Motor neuron (in vitro differentiated cells): ENCODE results near the gene SOD1. TPM values are rescaled to one million over a fixed set of nuclear protein-coding genes. Genes with fewer than 3 reads are reported as not detected.
"Not testable (repeated sequence)": the region's sequence is repeated elsewhere in the genome, so short reads cannot be mapped to it uniquely, and the experiment has no call there.

Experiments used
- ATAC-seq, 8 experiments: fragments of 200-7000 bp; cut with Tn5 transposase; replicated peaks in 6 of 8; 2 replicates each; pipeline ENCODE4 v1.8.0; 2021; ENCODE audit warnings: mild to moderate bottlenecking in 8 of 8, moderate library complexity in 8 of 8
- H3K27ac ChIP-seq, 2 donors: fragments of 250-450 bp; sonication (Bioruptor Pico); 2 replicates each; pipeline ENCODE4 v1.9.0; 2021; ENCODE audit warnings: antibody characterized with exemption in 2 of 2, mild to moderate bottlenecking in 2 of 2, moderate library complexity in 1 of 2
- H3K4me1 ChIP-seq, 2 donors: fragments of 250-450 bp; sonication (Bioruptor Pico); replicated peaks in 1 of 2; 2 replicates each; pipeline ENCODE4 v1.6.1; 2021; ENCODE audit warnings: antibody characterized with exemption in 2 of 2, mild to moderate bottlenecking in 2 of 2, moderate library complexity in 1 of 2
- H3K4me3 ChIP-seq, 5 donors: fragments of 250-450 bp; sonication (Bioruptor Pico); 2 replicates each; pipeline ENCODE4 v1.9.0; 2021; ENCODE audit warnings: antibody characterized with exemption in 5 of 5, mild to moderate bottlenecking in 5 of 5, moderate library complexity in 4 of 5
- WGBS, 10 experiments: fragments of 450-650 bp; shearing (Covaris generic); methylation state at CpG; one replicate each; pipeline ENCODE4 v1.0.0; 2022; 5-methylcytosine and 5-hydroxymethylcytosine counted together
- in situ Hi-C, 9 experiments: fragments of 400-800 bp; cut with MboI; loops; one replicate each; pipeline ENCODE4 v1.15.0; 2021; ENCODE audit warnings: low sequenced_read_pairs in 9 of 9, low pct_unique_long_range_greater_than_20kb in 2 of 9; ENCODE audit not compliant: unreplicated experiment in 9 of 9
- total RNA-seq, 8 experiments: library from RNA; unstranded; fragments of 300-600 nt; gene quantifications; 2 replicates each; pipeline versions ENCODE4 v1.2.3 to v1.2.4, GENCODE V29; 2022

Gene SOD1
- total RNA-seq, 8 experiments from 2014 or later, result 169 to 342 (median 219) TPM

DNA sequence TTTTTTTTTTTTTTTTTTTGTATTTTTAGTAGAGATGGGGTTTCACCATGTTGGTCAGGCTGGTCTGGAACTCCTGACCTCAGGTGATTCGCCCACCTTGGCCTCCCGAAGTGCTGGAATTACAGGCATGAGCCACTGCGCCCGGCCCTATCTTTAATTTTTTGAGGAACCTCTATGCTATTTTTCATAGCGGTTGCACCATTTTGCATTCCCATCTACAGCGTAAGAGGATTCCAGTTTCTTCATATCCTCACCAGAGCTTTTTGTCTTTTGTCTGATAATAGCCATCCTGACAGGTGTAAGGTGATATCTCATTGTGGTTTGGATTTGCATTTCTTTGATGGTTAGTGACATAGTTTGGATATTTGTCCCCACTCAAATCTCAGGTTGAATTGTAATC lies 27.6 kb upstream of the SOD1 start:
- in situ Hi-C loops, H3K4me1 ChIP-seq, ATAC-seq, H3K4me3 ChIP-seq, H3K27ac ChIP-seq: not testable (repeated sequence)
- 48 to 100% (median 96%) methylated on average over 1 to 6 of the region's 6 CpGs; no CpG with 5 or more reads in 1 of the 10 experiments for WGBS, 10 experiments

- WGBS, 10 experiments, result 52 to 100% (median 80%) methylated on average over 1 to 3 of the region's 3 CpGs; no CpG with 5 or more reads in 3 of the 10 experiments
- H3K4me3 ChIP-seq, result no peak overlapping the region
- no peak overlapping the region for H3K27ac ChIP-seq
- ATAC-seq, result no peak
- in situ Hi-C loops, result no loop called here
- H3K4me1 ChIP-seq, result no peaks in the 10 kb centered on the region
Measured at GRCh38 chr21:31634993-31635392, 24.5 kb upstream of the SOD1 start.

DNA sequence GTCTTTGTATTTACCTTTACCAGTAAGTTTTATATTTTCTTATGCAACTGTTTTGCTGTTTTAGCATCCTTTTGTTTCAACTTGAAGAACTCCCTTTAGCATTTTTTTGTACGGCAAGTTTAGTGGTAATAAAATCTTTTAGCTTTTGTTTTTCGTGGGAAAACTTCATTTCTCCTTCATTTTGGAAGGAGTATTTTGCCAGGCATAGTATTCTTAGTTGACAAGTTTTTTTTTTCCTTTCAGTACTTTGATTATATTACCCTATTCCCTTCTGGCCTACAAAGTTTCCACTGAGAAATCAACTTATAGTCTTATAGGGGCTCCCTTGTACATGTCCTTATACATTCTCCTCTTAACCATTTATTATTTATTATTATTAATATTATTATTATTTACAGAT lies 22.6 kb upstream of the SOD1 start:
- Histone ChIP-seq H3K4me1 (no peaks in the 10 kb centered on the region), H3K4me3 (no peak overlapping the region), H3K27ac (no peak overlapping the region)
- ATAC-seq, result no peak
- in situ Hi-C loops, result no loop called here
- WGBS, 10 experiments, result 33 to 100% (median 66%) methylated on average over 1 to 2 of the region's 2 CpGs; no CpG with 5 or more reads in 1 of the 10 experiments

- Histone ChIP-seq H3K4me3 (no peak overlapping the region), H3K27ac (no peak overlapping the region), H3K4me1 (no peaks in the 10 kb centered on the region)
- ATAC-seq, result no peak
- 60 to 100% (median 89%) methylated on average over 1 to 8 of the region's 12 CpGs; no CpG with 5 or more reads in 2 of the 10 experiments for WGBS, 10 experiments
- in situ Hi-C loops, result no loop called here
Measured at GRCh38 chr21:31641416-31641922, 18.0 kb upstream of the SOD1 start.

DNA sequence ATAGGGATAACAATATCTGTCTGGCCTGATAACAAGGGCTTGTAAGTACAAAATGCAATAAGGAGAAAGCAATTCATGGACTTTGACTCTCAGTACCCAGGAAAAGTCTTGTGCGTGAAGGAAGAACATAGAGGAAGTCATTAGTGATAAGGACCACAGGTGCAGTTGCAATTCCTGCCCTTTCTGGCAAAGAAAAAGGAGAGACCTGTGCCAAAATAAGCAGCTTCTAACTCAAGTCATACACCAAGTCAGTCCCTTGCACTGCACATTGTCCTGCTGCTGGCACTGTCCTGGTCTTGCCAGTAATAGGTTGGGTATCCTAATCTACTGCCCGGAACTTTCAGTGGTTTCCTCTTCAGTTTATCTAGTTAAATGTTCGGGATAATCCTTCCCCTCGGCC lies 14.8 kb upstream of the SOD1 start:
- in situ Hi-C loops, result no loop called here
- H3K4me3 ChIP-seq, result no peak overlapping the region
- ATAC-seq, result no peak
- H3K4me1 ChIP-seq, result no peaks in the 10 kb centered on the region
- H3K27ac ChIP-seq, result no peak overlapping the region
- 50 to 100% (median 86%) methylated on average over 1 to 4 of the region's 4 CpGs for WGBS, 10 experiments

DNA sequence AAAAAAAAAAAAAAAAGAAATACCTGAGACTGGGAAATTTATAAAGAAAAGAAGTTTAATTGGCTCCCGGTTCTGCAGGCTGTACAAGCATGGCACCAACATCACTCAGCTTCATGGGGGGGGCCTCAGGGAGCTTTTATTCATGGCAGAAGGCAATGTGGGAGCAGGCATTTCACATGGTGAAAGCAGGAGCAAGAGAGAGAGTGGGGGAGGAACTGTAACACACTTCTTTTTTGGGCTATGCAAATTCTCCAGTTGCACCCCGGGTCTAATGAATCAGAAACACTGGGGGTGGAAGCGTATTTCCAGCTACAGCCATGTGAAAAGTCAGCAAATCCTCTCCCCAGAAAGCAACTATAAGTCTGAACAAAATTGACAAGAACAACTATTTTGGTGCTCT lies 11.8 kb upstream of the SOD1 start:
- Histone ChIP-seq H3K4me3 (no peak overlapping the region), H3K4me1 (no peaks in the 10 kb centered on the region), H3K27ac (no peak overlapping the region)
- WGBS, 10 experiments, result 39 to 93% (median 64%) methylated on average over 1 to 3 of the region's 3 CpGs; no CpG with 5 or more reads in 4 of the 10 experiments
- no peak for ATAC-seq
- in situ Hi-C loops, result no loop called here

DNA sequence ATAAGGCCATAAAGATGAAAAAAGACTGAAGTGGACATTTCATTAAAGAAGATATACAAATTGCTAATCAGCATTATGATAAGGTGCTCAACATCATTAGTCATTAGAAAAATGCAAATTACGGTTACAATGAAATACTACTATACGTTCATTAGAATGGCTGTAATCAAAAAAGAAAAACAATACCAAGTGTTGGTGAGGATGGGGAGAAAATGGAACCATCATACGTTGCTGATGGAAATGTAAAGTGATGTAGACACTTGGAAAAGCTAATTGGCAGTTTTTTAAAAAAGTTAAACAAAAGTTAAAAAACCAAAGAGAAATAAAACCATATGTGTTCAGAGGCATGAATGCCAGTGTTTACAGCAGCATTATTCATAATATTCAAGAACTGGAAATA lies 8.6 kb upstream of the SOD1 start:
- no peak for ATAC-seq
- no peak overlapping the region for H3K27ac ChIP-seq
- WGBS, 10 experiments, result 56 to 96% (median 84%) methylated on average over 1 to 3 of the region's 3 CpGs
- H3K4me1 ChIP-seq, result no peaks in the 10 kb centered on the region
- H3K4me3 ChIP-seq, result no peak overlapping the region
- in situ Hi-C loops, result no loop called here

- in situ Hi-C loops, H3K4me3 ChIP-seq, H3K4me1 ChIP-seq, H3K27ac ChIP-seq, ATAC-seq: not testable (repeated sequence)
- 50 to 100% (median 92%) methylated on average over 1 to 2 of the region's 4 CpGs; no CpG with 5 or more reads in 6 of the 10 experiments for WGBS, 10 experiments
Measured at GRCh38 chr21:31651491-31651890, 8.0 kb upstream of the SOD1 start.

GRCh38 chr21:31654340-31654739 lies 5.2 kb upstream of the SOD1 start:
- ATAC-seq, result no peak
- no peak overlapping the region for H3K27ac ChIP-seq
- H3K4me3 ChIP-seq, result no peak overlapping the region
- H3K4me1 ChIP-seq, result peaks cover 0 to 2% of the 10 kb centered on the region in 2 donors
- in situ Hi-C loops, result no loop called here
- WGBS, 10 experiments, result 83 to 100% methylated on average over 2 to 5 of the region's 20 CpGs; no CpG with 5 or more reads in 8 of the 10 experiments

DNA sequence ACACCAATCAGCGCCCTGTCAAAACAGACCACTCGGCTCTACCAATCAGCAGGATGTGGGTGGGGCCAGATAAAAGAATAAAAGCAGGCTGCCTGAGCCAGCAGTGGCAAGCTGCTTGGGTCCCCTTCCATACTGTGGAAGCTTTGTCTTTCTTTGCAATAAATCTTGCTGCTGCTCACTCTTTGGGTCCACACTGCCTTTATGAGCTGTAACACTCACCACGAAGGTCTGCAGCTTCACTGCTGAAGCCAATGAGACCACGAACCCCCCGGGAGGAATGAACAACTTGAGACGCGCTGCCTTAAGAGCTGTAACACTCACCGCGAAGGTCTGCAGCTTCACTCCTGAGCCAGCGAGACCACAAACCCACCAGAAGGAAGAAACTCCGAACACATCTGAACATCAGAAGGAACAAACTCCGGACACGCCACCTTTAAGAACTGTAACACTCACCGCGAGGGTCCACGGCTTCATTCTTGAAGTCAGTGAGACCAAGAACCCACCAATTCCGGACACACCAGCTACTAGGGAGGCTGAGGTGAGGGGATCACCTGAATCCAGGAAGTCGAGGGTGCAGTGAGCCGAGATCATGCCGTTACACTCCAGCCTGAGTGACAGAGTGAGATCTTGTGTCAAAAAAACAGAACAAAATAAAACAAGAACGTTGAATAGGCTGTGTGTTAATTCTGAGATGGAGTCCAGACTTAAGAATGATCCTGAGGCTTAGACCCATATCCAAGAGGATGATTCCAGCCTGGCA lies 4.5 kb upstream of the SOD1 start:
- H3K4me1 ChIP-seq, H3K4me3 ChIP-seq, in situ Hi-C loops, H3K27ac ChIP-seq, ATAC-seq: not testable (repeated sequence)
- 75 to 100% (median 87%) methylated on average over 1 to 4 of the region's 21 CpGs; no CpG with 5 or more reads in 5 of the 10 experiments for WGBS, 10 experiments

- H3K4me1 ChIP-seq, result peaks cover 5 to 8% of the 10 kb centered on the region in 2 donors
- WGBS, 10 experiments, result 59 to 100% (median 93%) methylated on average over 4 to 8 of the region's 13 CpGs; no CpG with 5 or more reads in 1 of the 10 experiments
- H3K27ac ChIP-seq, result no peak overlapping the region
- no peak for ATAC-seq
- in situ Hi-C loops, result no loop called here
- H3K4me3 ChIP-seq, result no peak overlapping the region
Measured at GRCh38 chr21:31656199-31657095, 3.0 kb upstream of the SOD1 start.

- no peak overlapping the region for H3K4me3 ChIP-seq
- 10 to 100% (median 75%) methylated on average over 2 to 8 of the region's 9 CpGs for WGBS, 10 experiments
- H3K27ac ChIP-seq, result no peak overlapping the region
- in situ Hi-C loops, result no loop called here
- ATAC-seq, result peak in 1 of 8 experiments; percentile 3
- H3K4me1 ChIP-seq, result peaks cover 5 to 8% of the 10 kb centered on the region in 2 donors
Measured at GRCh38 chr21:31658053-31658452, 1.4 kb upstream of the SOD1 start.

GRCh38 chr21:31659286-31659535 lies 282 bp upstream of the SOD1 start:
- in situ Hi-C loops, result no loop called here
- Histone ChIP-seq H3K27ac (no peak overlapping the region), H3K4me1 (peaks cover 5 to 8% of the 10 kb centered on the region in 2 donors), H3K4me3 (peak overlapping the region; percentile 60 to 83 (median 68))
- 0 to 30% (median 9%) methylated on average over 1 to 10 of the region's 18 CpGs for WGBS, 10 experiments
- peak in 5 of 8 experiments; percentile 8 to 23 (median 15) for ATAC-seq
